A673 (cell line): Measurements from ENCODE around the gene TRPC6. TPM values are rescaled to one million over a fixed set of nuclear protein-coding genes. Genes with fewer than 3 reads are reported as not detected.

Source experiments
- BruUV-seq: library from RNA; stranded (reverse); fragments of 400-500 nt; replicated peaks from 2 replicates; lab custom pipeline; 2021; lab: Mats Ljungman, UMichigan
- CTCF ChIA-PET: fragments of 300-600 bp; sonication (Branson Sonifier 250); formaldehyde crosslinking; loops from one replicate; lab custom pipeline; 2022; ENCODE audit warnings: antibody characterized with exemption; lab: Charles Lee
- POLR2A ChIA-PET: fragments of 300-600 bp; sonication (Branson Sonifier 250); formaldehyde crosslinking; loops from one replicate; lab custom pipeline; 2022; ENCODE audit warnings: antibody characterized with exemption; ENCODE audit not compliant: low non-redundant PET; lab: Charles Lee
- DNase-seq: peaks from one replicate; pipeline ENCODE4 v3.0.0-alpha.2; 2015; ENCODE audit warnings: low spot score
- H3K27ac ChIP-seq: fragments of 200-600 bp; sonication (generic); 2 replicates; pipeline ENCODE4 v1.5.1; 2016; ENCODE audit warnings: mixed run types, low read depth, mild to moderate bottlenecking, mixed read lengths, antibody characterized with exemption, low read length; ENCODE audit not compliant: poor library complexity, severe bottlenecking
- H3K27me3 ChIP-seq: fragments of 200-600 bp; sonication (generic); replicated peaks from 2 replicates; pipeline ENCODE4 v1.6.1; 2017; ENCODE audit warnings: mixed run types, low read depth, mild to moderate bottlenecking, mixed read lengths, antibody characterized with exemption, low read length; ENCODE audit not compliant: insufficient read depth, poor library complexity
- H3K36me3 ChIP-seq: fragments of 200-600 bp; sonication (generic); 2 replicates; pipeline ENCODE4 v1.6.1; 2016; ENCODE audit warnings: mixed run types, mild to moderate bottlenecking, mixed read lengths, antibody characterized with exemption, low read length; ENCODE audit not compliant: insufficient read depth, poor library complexity, severe bottlenecking
- H3K4me1 ChIP-seq: fragments of 200-600 bp; sonication (generic); 2 replicates; pipeline ENCODE4 v1.6.1; 2017; ENCODE audit warnings: mixed run types, mild to moderate bottlenecking, mixed read lengths, antibody characterized with exemption, low read length; ENCODE audit not compliant: insufficient read depth, poor library complexity, severe bottlenecking
- H3K4me3 ChIP-seq: fragments of 200-600 bp; sonication (generic); 2 replicates; pipeline ENCODE4 v1.5.1; 2016; ENCODE audit warnings: low read depth, mixed run types, mild to moderate bottlenecking, mixed read lengths, low read length; ENCODE audit not compliant: poor library complexity, severe bottlenecking
- H3K9me3 ChIP-seq: fragments of 200-600 bp; sonication (generic); 2 replicates; pipeline ENCODE4 v1.6.1; 2016; ENCODE audit warnings: mixed run types, low read depth, mild to moderate bottlenecking, mixed read lengths, antibody characterized with exemption, low read length; ENCODE audit not compliant: poor library complexity, severe bottlenecking
- CTCF ChIP-seq: fragments of 300-800, 200-600 bp; sonication (generic); conservative IDR thresholded peaks from 2 replicates; pipeline ENCODE4 v1.5.1; 2017; ENCODE audit warnings: low read depth, mild to moderate bottlenecking, antibody characterized with exemption, low read length, moderate library complexity, mixed read lengths
- EZH2 ChIP-seq: fragments of 200-600 bp; sonication (generic); IDR thresholded peaks from 2 replicates; pipeline ENCODE4 v1.6.1; 2017; ENCODE audit warnings: borderline replicate concordance, low read depth, mild to moderate bottlenecking, mixed read lengths, antibody characterized with exemption, low read length; ENCODE audit not compliant: poor library complexity, severe bottlenecking
- intact Hi-C: fragments of 100-400 bp; cut with micrococcal nuclease; formaldehyde crosslinking; loops from one replicate; pipeline ENCODE4 v1.10.0; 2022; ENCODE audit not compliant: unreplicated experiment
- total RNA-seq: library from RNA; stranded (reverse); gene quantifications from 2 replicates; pipeline ENCODE4 v1.2.3, GENCODE V29; 2021

Gene TRPC6
- total RNA-seq, 1 experiment from 2014 or later = not detected

- Histone ChIP-seq H3K4me1 (no peaks in the 10 kb centered on the region), H3K4me3 (no peak overlapping the region), H3K27ac (no peak overlapping the region), H3K9me3 (no peaks in the 10 kb centered on the region), H3K27me3 (no peaks in the 10 kb centered on the region), H3K36me3 (no peaks in the 10 kb centered on the region)
- TF ChIP-seq CTCF (no peak), EZH2 (no peak)
- intact Hi-C loops = no loop called here
- no peak for DNase-seq
- no TSS peak for BruUV-seq
- ChIA-PET POLR2A (no interaction called here), CTCF (no interaction called here)
These were observed 86.5 kb downstream of the TRPC6 start for GRCh38 chr11:101497291-101497690.

GRCh38 chr11:101487775-101488174 lies 96.0 kb downstream of the TRPC6 start:
- no peak for DNase-seq
- BruUV-seq = no TSS peak
- no peak overlapping the region for H3K27ac ChIP-seq
- intact Hi-C loops = no loop called here
- no peaks in the 10 kb centered on the region for H3K36me3 ChIP-seq
- no peaks in the 10 kb centered on the region for H3K9me3 ChIP-seq
- POLR2A ChIA-PET = no interaction called here
- H3K27me3 ChIP-seq = no peaks in the 10 kb centered on the region
- TF ChIP-seq CTCF = no peak
- CTCF ChIA-PET = no interaction called here
- no peak overlapping the region for H3K4me3 ChIP-seq
- H3K4me1 ChIP-seq = no peaks in the 10 kb centered on the region

GRCh38 chr11:101482556-101483124 lies 101.2 kb downstream of the TRPC6 start:
- Histone ChIP-seq H3K4me3 (no peak overlapping the region), H3K27me3 (no peaks in the 10 kb centered on the region), H3K27ac (no peak overlapping the region), H3K4me1 (no peaks in the 10 kb centered on the region), H3K9me3 (no peaks in the 10 kb centered on the region), H3K36me3 (no peaks in the 10 kb centered on the region)
- ChIA-PET CTCF (no interaction called here), POLR2A (no interaction called here)
- intact Hi-C loops = no loop called here
- TF ChIP-seq EZH2 = no peak
- TF ChIP-seq CTCF = no peak
- no peak for DNase-seq
- no TSS peak for BruUV-seq
